ENCODE measurements around the gene PACRG. TPM values are rescaled to one million over a fixed set of nuclear protein-coding genes. Genes with fewer than 3 reads are reported as not detected.

Gene PACRG
- total RNA-seq, 1 donor from 2014 or later = 2.4 TPM

DNA sequence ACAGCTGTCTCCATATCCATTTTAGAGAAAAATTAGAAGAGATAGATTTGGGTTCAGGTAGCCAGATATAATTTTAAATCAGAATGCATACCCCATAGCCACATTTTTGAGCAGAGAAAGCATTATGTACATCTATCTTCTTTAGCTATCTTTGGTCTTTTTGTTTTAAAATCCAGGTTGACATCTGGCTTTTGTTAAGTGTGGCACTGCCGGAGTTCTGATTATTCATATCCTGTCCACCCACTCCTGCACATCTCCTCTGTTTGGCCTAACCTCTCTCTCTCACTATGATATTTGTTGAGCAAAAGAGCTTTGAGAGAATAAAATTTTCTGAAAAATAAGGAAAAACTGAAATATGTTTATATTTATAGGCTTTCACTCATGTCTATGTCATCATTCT lies 189.7 kb downstream of the PACRG start:
- no peak for TF ChIP-seq CTCF (IDR thresholded peaks at IDR 0.05; ENCODE audit: unreplicated experiment)
- H3K4me1 Mint-ChIP-seq (ENCODE audit: low read depth) = no peaks in the 10 kb centered on the region
- no peaks in the 10 kb centered on the region for H3K36me3 Mint-ChIP-seq (ENCODE audit: insufficient read depth)
- no peaks in the 10 kb centered on the region for H3K27me3 Mint-ChIP-seq
- peaks cover 3% of the 10 kb centered on the region for H3K9me3 Mint-ChIP-seq (ENCODE audit: low read depth)
- H3K27ac Mint-ChIP-seq = no peak overlapping the region
- no peak overlapping the region for H3K4me3 Mint-ChIP-seq (ENCODE audit: low read depth)
- DNase-seq (ENCODE audit: low spot score, unreplicated experiment) = no peak

DNA sequence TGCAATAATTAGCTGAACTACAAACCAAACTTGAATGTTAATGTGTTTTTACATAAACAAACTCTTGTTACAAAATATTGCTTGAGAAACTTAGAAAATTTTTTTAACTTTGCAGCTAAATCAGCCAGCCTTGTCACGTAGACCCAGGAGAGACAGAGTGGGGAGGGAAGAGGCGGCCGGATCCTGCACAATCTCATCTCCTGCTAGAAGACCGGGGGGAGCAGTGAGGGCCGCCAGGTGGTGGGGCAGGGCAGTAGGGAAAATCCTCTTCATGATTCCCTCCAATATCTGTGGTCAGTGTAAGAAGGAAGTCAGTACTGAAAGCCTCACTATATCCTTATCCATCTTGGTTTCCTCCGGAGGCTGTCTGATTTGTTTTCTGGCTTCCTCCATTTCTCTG lies 193.3 kb downstream of the PACRG start:
- no peak for DNase-seq (ENCODE audit: low spot score, unreplicated experiment)
- H3K4me1 Mint-ChIP-seq (ENCODE audit: low read depth) = no peaks in the 10 kb centered on the region
- no peak for TF ChIP-seq CTCF (IDR thresholded peaks at IDR 0.05; ENCODE audit: unreplicated experiment)
- no peaks in the 10 kb centered on the region for H3K27me3 Mint-ChIP-seq
- peaks cover 31% of the 10 kb centered on the region for H3K9me3 Mint-ChIP-seq (ENCODE audit: low read depth)
- H3K27ac Mint-ChIP-seq = no peak overlapping the region
- no peak overlapping the region for H3K4me3 Mint-ChIP-seq (ENCODE audit: low read depth)
- peaks cover 2% of the 10 kb centered on the region for H3K36me3 Mint-ChIP-seq (ENCODE audit: insufficient read depth)

DNA sequence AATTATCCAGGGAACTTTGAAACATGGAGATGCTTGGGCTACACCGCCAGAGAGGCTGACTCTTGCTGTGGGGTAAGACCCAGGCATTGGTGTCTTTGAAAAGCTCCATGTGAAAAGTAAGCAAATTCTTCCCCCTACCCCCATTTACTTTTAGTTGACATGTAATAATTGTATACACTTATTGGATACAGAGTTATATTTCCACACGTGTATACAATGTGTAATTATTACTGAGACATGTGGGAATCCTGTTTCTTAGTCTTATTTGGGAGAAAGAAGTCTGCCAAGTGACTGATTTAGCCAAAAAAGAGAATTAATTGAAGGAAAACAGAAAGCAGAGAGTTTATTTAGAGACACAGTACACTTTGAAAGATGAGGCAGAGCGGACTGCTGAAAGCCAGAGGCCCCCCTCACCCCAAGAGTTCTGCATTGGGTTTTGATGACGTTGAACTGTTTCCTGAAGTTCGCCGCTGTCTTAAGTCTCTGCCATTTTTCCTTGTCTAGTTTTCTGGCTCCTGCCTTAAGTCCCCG lies 193.8 kb downstream of the PACRG start:
- peaks cover 31% of the 10 kb centered on the region for H3K9me3 Mint-ChIP-seq (ENCODE audit: low read depth)
- TF ChIP-seq CTCF (IDR thresholded peaks at IDR 0.05; ENCODE audit: unreplicated experiment) = no peak
- H3K4me3 Mint-ChIP-seq (ENCODE audit: low read depth) = no peak overlapping the region
- no peak overlapping the region for H3K27ac Mint-ChIP-seq
- no peak for DNase-seq (ENCODE audit: low spot score, unreplicated experiment)
- H3K36me3 Mint-ChIP-seq (ENCODE audit: insufficient read depth) = peaks cover 2% of the 10 kb centered on the region
- no peaks in the 10 kb centered on the region for H3K4me1 Mint-ChIP-seq (ENCODE audit: low read depth)
- no peaks in the 10 kb centered on the region for H3K27me3 Mint-ChIP-seq

- Mint-ChIP-seq H3K4me3 (ENCODE audit: low read depth) (no peak overlapping the region), H3K27me3 (no peaks in the 10 kb centered on the region), H3K36me3 (ENCODE audit: insufficient read depth) (peaks cover 2% of the 10 kb centered on the region), H3K27ac (no peak overlapping the region), H3K4me1 (ENCODE audit: low read depth) (no peaks in the 10 kb centered on the region), H3K9me3 (ENCODE audit: low read depth) (peaks cover 39% of the 10 kb centered on the region)
- no peak for DNase-seq (ENCODE audit: low spot score, unreplicated experiment)
- TF ChIP-seq CTCF (IDR thresholded peaks at IDR 0.05; ENCODE audit: unreplicated experiment) = no peak
Observed at GRCh38 chr6:162922563-162923166, 194.9 kb downstream of the PACRG start.

DNA sequence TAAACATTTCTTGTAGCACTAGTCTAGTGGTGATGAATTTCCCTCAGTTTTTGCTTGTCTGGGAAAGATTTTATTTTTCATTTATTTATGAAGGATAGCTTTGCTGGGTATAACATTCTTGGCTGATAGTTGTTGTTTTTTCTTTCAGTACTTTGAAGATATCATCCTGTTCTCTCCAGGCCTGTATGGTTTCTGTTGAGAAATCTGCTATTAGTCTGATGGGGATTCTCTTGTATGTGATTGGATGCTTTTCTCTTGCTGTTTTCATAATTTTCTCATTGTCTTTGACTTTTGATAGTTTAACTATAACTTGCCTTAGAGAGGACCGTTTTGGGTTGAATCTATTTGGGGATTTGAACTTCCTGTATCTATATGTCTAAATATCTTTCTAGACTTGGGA lies 207.1 kb downstream of the PACRG start:
- no peak overlapping the region for H3K27ac Mint-ChIP-seq
- peaks cover 2% of the 10 kb centered on the region for H3K4me1 Mint-ChIP-seq (ENCODE audit: low read depth)
- H3K4me3 Mint-ChIP-seq (ENCODE audit: low read depth) = no peak overlapping the region
- H3K9me3 Mint-ChIP-seq (ENCODE audit: low read depth) = peaks cover 21% of the 10 kb centered on the region
- no peaks in the 10 kb centered on the region for H3K27me3 Mint-ChIP-seq
- H3K36me3 Mint-ChIP-seq (ENCODE audit: insufficient read depth) = peaks cover 10% of the 10 kb centered on the region
- DNase-seq (ENCODE audit: low spot score, unreplicated experiment) = no peak
- TF ChIP-seq CTCF (IDR thresholded peaks at IDR 0.05; ENCODE audit: unreplicated experiment) = no peak

All from progenitor cell of endocrine pancreas (in vitro differentiated cells).